IMR-90 (cell line): ENCODE measurements around the gene PCGF3. TPM values are rescaled to one million over a fixed set of nuclear protein-coding genes. Genes with fewer than 3 reads are reported as not detected.

Experiments
- ATAC-seq: fragments of 200-7000 bp; cut with Tn5 transposase; 2 replicates; pipeline ENCODE4 v1.9.1; 2020; ENCODE audit warnings: low read depth, mild to moderate bottlenecking, moderate library complexity
- BruUV-seq: library from RNA; stranded (reverse); fragments of 400-500 nt; replicated peaks from 2 replicates; lab custom pipeline; 2021; lab: Mats Ljungman, UMichigan
- CTCF ChIA-PET: fragments of 300-600 bp; formaldehyde crosslinking; extraction: SDS; loops from one replicate; lab custom pipeline; 2021; ENCODE audit warnings: antibody characterized with exemption; lab: Yijun Ruan, JAX
- POLR2A ChIA-PET: fragments of 300-600 bp; sonication (Branson Sonifier 250); formaldehyde crosslinking; loops from one replicate; lab custom pipeline; 2022; ENCODE audit warnings: antibody characterized with exemption; ENCODE audit not compliant: unreplicated experiment; lab: Charles Lee
- DNase-seq: peaks from one replicate; pipeline ENCODE4 v3.0.0; 2013
- H2AFZ ChIP-seq: replicated peaks from 2 replicates; pipeline ENCODE3; 2013; ENCODE audit warnings: low read length, mild to moderate bottlenecking; ENCODE audit not compliant: poor library complexity
- H2AK5ac ChIP-seq: 2 replicates; pipeline ENCODE4 v1.6.1; 2013; ENCODE audit warnings: low read depth, low read length, inconsistent platforms
- H2AK9ac ChIP-seq: replicated peaks from 2 replicates; pipeline ENCODE3; 2013; ENCODE audit warnings: mild to moderate bottlenecking, low read depth, low read length, moderate library complexity; ENCODE audit not compliant: poor library complexity
- H2BK120ac ChIP-seq: 2 replicates; pipeline ENCODE4 v1.6.1; 2013; ENCODE audit warnings: low read depth, low read length, inconsistent platforms
- H2BK15ac ChIP-seq: 3 replicates; pipeline ENCODE4 v1.6.1; 2013; ENCODE audit warnings: low read depth, low read length, inconsistent platforms
- H2BK20ac ChIP-seq: 2 replicates; pipeline ENCODE4 v1.6.1; 2013; ENCODE audit warnings: low read depth, mild to moderate bottlenecking, inconsistent platforms, low read length, moderate library complexity
- H2BK5ac ChIP-seq: 2 replicates; pipeline ENCODE4 v1.6.1; 2013; ENCODE audit warnings: mild to moderate bottlenecking, low read depth, low read length, inconsistent platforms; ENCODE audit not compliant: poor library complexity, severe bottlenecking
- H3K14ac ChIP-seq: replicated peaks from 2 replicates; pipeline ENCODE4 v1.6.1; 2013; ENCODE audit warnings: low read depth, low read length, inconsistent platforms
- H3K18ac ChIP-seq: 2 replicates; pipeline ENCODE4 v1.6.1; 2013; ENCODE audit warnings: low read depth, low read length, control low read depth
- H3K23ac ChIP-seq: 2 replicates; pipeline ENCODE4 v1.6.1; 2013; ENCODE audit warnings: low read depth, low read length, inconsistent platforms
- H3K27ac ChIP-seq: 2 replicates; pipeline ENCODE4 v1.5.1; 2013; ENCODE audit warnings: mild to moderate bottlenecking, control low read depth, low read length; ENCODE audit not compliant: insufficient read depth
- H3K27me3 ChIP-seq: 2 replicates; pipeline ENCODE4 v1.6.1; 2013; ENCODE audit warnings: low read length; ENCODE audit not compliant: control insufficient read depth, insufficient read depth
- H3K36me3 ChIP-seq: 2 replicates; pipeline ENCODE4 v1.6.1; 2013; ENCODE audit warnings: low read length, mixed read lengths; ENCODE audit not compliant: control insufficient read depth, insufficient read depth
- H3K4ac ChIP-seq: 2 replicates; pipeline ENCODE4 v1.6.1; 2013; ENCODE audit warnings: low read depth, low read length, inconsistent platforms
- H3K4me1 ChIP-seq: 2 replicates; pipeline ENCODE4 v1.6.1; 2013; ENCODE audit warnings: low read length, mixed read lengths; ENCODE audit not compliant: control insufficient read depth, insufficient read depth
- H3K4me2 ChIP-seq: 2 replicates; pipeline ENCODE4 v1.6.1; 2013; ENCODE audit warnings: low read depth, mild to moderate bottlenecking, control low read depth, low read length, moderate library complexity
- H3K4me3 ChIP-seq: 2 replicates; pipeline ENCODE4 v1.5.1; 2013; ENCODE audit warnings: low read depth, mild to moderate bottlenecking, control low read depth, low read length, moderate library complexity; ENCODE audit not compliant: insufficient read depth
- H3K56ac ChIP-seq: 2 replicates; pipeline ENCODE4 v1.6.1; 2013; ENCODE audit warnings: low read length, inconsistent platforms; ENCODE audit not compliant: insufficient read depth; ENCODE audit errors: extremely low read depth
- H3K79me1 ChIP-seq, 2 experiments: 2 replicates each; pipeline ENCODE4 v1.6.1; 2013; ENCODE audit warnings: low read length in 2 of 2, inconsistent platforms in 1 of 2, low read depth in 1 of 2
- H3K9ac ChIP-seq: 2 replicates; pipeline ENCODE4 v1.6.1; 2013; ENCODE audit warnings: low read depth, low read length, control low read depth
- H3K9me1 ChIP-seq: 2 replicates; pipeline ENCODE4 v1.6.1; 2013; ENCODE audit warnings: low read length, inconsistent platforms; ENCODE audit not compliant: insufficient read depth
- H3K9me3 ChIP-seq: 2 replicates; pipeline ENCODE4 v1.6.1; 2013; ENCODE audit warnings: low read length; ENCODE audit not compliant: control insufficient read depth, insufficient read depth
- H4K20me1 ChIP-seq: 2 replicates; pipeline ENCODE4 v1.6.1; 2013; ENCODE audit warnings: low read length, inconsistent platforms; ENCODE audit not compliant: insufficient read depth
- H4K5ac ChIP-seq: 2 replicates; pipeline ENCODE4 v1.6.1; 2013; ENCODE audit warnings: mild to moderate bottlenecking, low read depth, low read length, control low read depth
- H4K8ac ChIP-seq, 2 experiments: 2 replicates each; pipeline ENCODE4 v1.6.1; 2013; ENCODE audit warnings: low read depth in 2 of 2, low read length in 2 of 2, control low read depth in 1 of 2, inconsistent platforms in 1 of 2
- H4K91ac ChIP-seq: 2 replicates; pipeline ENCODE4 v1.6.1; 2013; ENCODE audit warnings: low read depth, low read length, inconsistent platforms; ENCODE audit not compliant: insufficient read depth
- BHLHE40 ChIP-seq: fragments of 150-350 bp; IDR thresholded peaks from 2 replicates; pipeline ENCODE4 v1.6.1; 2016; ENCODE audit warnings: mild to moderate bottlenecking, low read depth, low read length
- CHD1 ChIP-seq: IDR thresholded peaks from 2 replicates; pipeline ENCODE4 v1.6.1; 2012; ENCODE audit warnings: low read depth, low read length, improper control_type of control experiment
- ELK1 ChIP-seq: fragments of 150-350 bp; IDR thresholded peaks from 2 replicates; pipeline ENCODE4 v1.6.1; 2016; ENCODE audit warnings: low read depth, mild to moderate bottlenecking, low read length, moderate library complexity, borderline replicate concordance
- MAFK ChIP-seq: IDR thresholded peaks from 2 replicates; pipeline ENCODE4 v1.6.1; 2012; ENCODE audit warnings: low read depth, low read length, improper control_type of control experiment
- MXI1 ChIP-seq: IDR thresholded peaks from 2 replicates; pipeline ENCODE4 v1.6.1; 2012; ENCODE audit warnings: low read depth, mild to moderate bottlenecking, low read length, moderate library complexity, borderline replicate concordance
- NFE2L2 ChIP-seq: fragments of 150-350 bp; IDR thresholded peaks from 2 replicates; pipeline ENCODE4 v1.6.1; 2016; ENCODE audit warnings: low read depth, mild to moderate bottlenecking, low read length
- RAD21 ChIP-seq: IDR thresholded peaks from 2 replicates; pipeline ENCODE4 v1.6.1; 2012; ENCODE audit warnings: low read length, improper control_type of control experiment
- RCOR1 ChIP-seq: IDR thresholded peaks from 2 replicates; pipeline ENCODE4 v1.6.1; 2012; ENCODE audit warnings: mild to moderate bottlenecking, low read length, improper control_type of control experiment; ENCODE audit not compliant: insufficient replicate concordance
- RFX5 ChIP-seq: IDR thresholded peaks from 2 replicates; pipeline ENCODE4 v1.8.0; 2012; ENCODE audit warnings: low read depth, mild to moderate bottlenecking, low read length, moderate library complexity
- SMC3 ChIP-seq: fragments of 150-350 bp; IDR thresholded peaks from 2 replicates; pipeline ENCODE4 v1.6.1; 2016; ENCODE audit warnings: low read depth, mild to moderate bottlenecking, antibody characterized with exemption, low read length, moderate library complexity
- USF2 ChIP-seq: fragments of 150-350 bp; IDR thresholded peaks from 2 replicates; pipeline ENCODE4 v1.6.1; 2017; ENCODE audit warnings: mild to moderate bottlenecking, antibody characterized with exemption, low read length, low read depth
- WGBS, 2 experiments: methylation state at CpG; one replicate each; pipeline versions ENCODE4 v1.1.5 to v1.1.7; 2013; ENCODE audit warnings: missing lambda C conversion rate in 2 of 2; ENCODE audit not compliant: insufficient read length in 1 of 2; ENCODE audit errors: extremely low coverage in 2 of 2; 5-methylcytosine and 5-hydroxymethylcytosine counted together
- dilution Hi-C: fragments of 300-500 bp; cut with HindIII; formaldehyde crosslinking; loops from one replicate; pipeline ENCODE4 v1.14.3; 2018; ENCODE audit warnings: low sequenced_read_pairs; ENCODE audit not compliant: unreplicated experiment
- in situ Hi-C: fragments of 300-500 bp; cut with MboI; formaldehyde crosslinking; loops from 3 replicates; pipeline ENCODE4 v1.14.3; 2019; ENCODE audit warnings: low sequenced_read_pairs, inconsistent platforms, mixed read lengths
- intact Hi-C: fragments of 100-400 bp; cut with micrococcal nuclease; formaldehyde crosslinking; loops from 2 replicates; pipeline ENCODE4 v1.10.0; 2022
- polyA plus RNA-seq, 3 experiments: library from polyadenylated mRNA; depleted of rRNA; stranded (reverse); fragments of >200 nt; gene quantifications; 2 replicates each; pipeline ENCODE4 v1.2.3, GENCODE V29; 2012; ENCODE audit warnings: low replicate concordance in 1 of 3
- total RNA-seq: library from RNA; depleted of rRNA; stranded (reverse); fragments of >200 nt; gene quantifications from 2 replicates; pipeline ENCODE4 v1.2.3, GENCODE V29; 2012

The PCGF3 gene
- total and polyA plus RNA-seq, 2 of the 4 experiments (the other 2 are of a cell fraction): 40.0 to 55.3 TPM

GRCh38 chr4:658681-659667, 46.7 kb upstream of the PCGF3 start:
- Histone ChIP-seq H4K20me1 (no peaks in the 10 kb centered on the region), H4K5ac (no peak overlapping the region), H2AK9ac (no peak overlapping the region), H2BK15ac (no peak overlapping the region), H3K14ac (no peak overlapping the region), H3K56ac (no peak overlapping the region), H2AFZ (no peak overlapping the region), H3K4ac (no peak overlapping the region), H3K36me3 (no peaks in the 10 kb centered on the region), H3K9me3 (peaks cover 18% of the 10 kb centered on the region), H2AK5ac (no peak overlapping the region), H3K4me2 (no peak overlapping the region), H2BK5ac (no peak overlapping the region), H2BK120ac (no peak overlapping the region), H2BK20ac (no peak overlapping the region), H4K91ac (no peak overlapping the region), H3K18ac (no peak overlapping the region), H4K8ac (no peak overlapping the region), H3K4me1 (no peaks in the 10 kb centered on the region), H3K27me3 (peaks cover 4% of the 10 kb centered on the region; the same call in 1 of the 2 replicates), H3K23ac (no peak overlapping the region), H3K9ac (no peak overlapping the region), H3K9me1 (no peaks in the 10 kb centered on the region), H3K79me1 (no peaks in the 10 kb centered on the region), H3K27ac (no peak overlapping the region), H3K4me3 (no peak overlapping the region)
- ATAC-seq: no peak
- POLR2A ChIA-PET: no interaction called here
- DNase-seq: no peak
- TF ChIP-seq ELK1 (no peak), BHLHE40 (no peak), RFX5 (no peak), NFE2L2 (no peak), RCOR1 (no peak), MAFK (no peak), USF2 (no peak), SMC3 (no peak), MXI1 (no peak), CHD1 (no peak), RAD21 (no peak)
- CTCF ChIA-PET: no interaction called here
- WGBS, 2 experiments: 96% methylated on average over 17 of the region's 32 CpGs; no CpG with 5 or more reads in 1 of the 2 experiments
- intact Hi-C loops (no loop called here), in situ Hi-C loops (no loop called here), dilution Hi-C loops (no loop called here)
- BruUV-seq: no TSS peak
